Activated CD8-positive, alpha-beta T cell treated with anti-CD3 and anti-CD28 coated beads, Interleukin-2, amount 10 ng/mL, durations not matched to agents 7 days and 5 days (primary cell): ENCODE data around the gene MCM8. TPM values are rescaled to one million over a fixed set of nuclear protein-coding genes. Genes with fewer than 3 reads are reported as not detected.
A peak's percentile ranks its signal among the peaks of the same experiment; 100 is the strongest.

Experiments
- ATAC-seq: fragments of 150-1000 bp; cut with Tn5 transposase; one replicate; pipeline ENCODE4 v1.10.0; 2021; ENCODE audit warnings: moderate library complexity
- CTCF ChIA-PET: fragments of 350-600 bp; sonication (Branson Sonifier 250); formaldehyde crosslinking; loops from one replicate; lab custom pipeline; 2021; ENCODE audit warnings: antibody characterized with exemption; lab: Charles Lee
- POLR2A ChIA-PET: fragments of 350-600 bp; sonication (Branson Sonifier 250); formaldehyde crosslinking; loops from one replicate; lab custom pipeline; 2021; ENCODE audit warnings: antibody characterized with exemption; lab: Charles Lee
- DNase-seq: peaks from one replicate; pipeline ENCODE4 v3.0.0-alpha.2; 2020
- H3K27ac Mint-ChIP-seq: one replicate; pipeline ENCODE4 v1.8.0; 2021; ENCODE audit warnings: mild to moderate bottlenecking, mixed read lengths
- H3K27me3 Mint-ChIP-seq: one replicate; pipeline ENCODE4 v1.8.0; 2021; ENCODE audit warnings: low read depth, mixed read lengths
- H3K36me3 Mint-ChIP-seq: one replicate; pipeline ENCODE4 v1.8.0; 2021; ENCODE audit warnings: low read depth, mixed read lengths
- H3K4me1 Mint-ChIP-seq: one replicate; pipeline ENCODE4 v1.8.0; 2021; ENCODE audit warnings: low read depth, mixed read lengths
- H3K4me3 Mint-ChIP-seq: one replicate; pipeline ENCODE4 v1.8.0; 2021; ENCODE audit warnings: mild to moderate bottlenecking, mixed read lengths
- H3K9me3 Mint-ChIP-seq: one replicate; pipeline ENCODE4 v1.8.0; 2022; ENCODE audit warnings: mixed read lengths; ENCODE audit not compliant: insufficient read depth
- total RNA-seq, 2 experiments: library from RNA; stranded (reverse); gene quantifications; one replicate each; pipeline ENCODE4 v1.2.3, GENCODE V29; 2021

Gene MCM8
- total RNA-seq, 2 experiments from 2014 or later = 38.8 to 38.9 TPM

DNA sequence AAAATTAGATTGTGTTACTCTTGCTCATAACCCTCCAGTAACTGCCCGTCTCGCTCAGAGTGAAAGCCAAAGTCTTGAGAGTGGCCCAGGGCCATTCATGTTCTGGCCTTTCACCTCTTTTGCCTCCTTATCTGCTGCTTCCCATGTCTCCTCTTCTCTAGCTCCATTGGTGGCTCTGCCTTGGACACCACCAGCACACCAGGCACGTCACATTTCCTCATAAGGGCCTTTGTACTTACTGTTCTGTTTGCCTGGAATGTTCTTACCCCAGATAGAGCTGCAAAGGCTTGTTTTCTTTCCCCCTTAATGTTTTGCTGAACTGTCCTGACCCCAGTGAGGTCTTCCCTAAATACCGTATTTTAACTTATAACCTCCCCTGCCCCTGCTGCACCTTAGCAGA, 29.3 kb downstream of the MCM8 start:
- ChIA-PET POLR2A (interaction anchor here (1.3 to 1.5 kb wide), 2 partner anchors 19 to 29 kb away, joined by 3 to 4 read pairs; no protein-coding TSS in a partner anchor), CTCF (no interaction called here)
- Mint-ChIP-seq H3K4me1 (no peaks in the 10 kb centered on the region), H3K27ac (no peak overlapping the region), H3K36me3 (peaks cover 55% of the 10 kb centered on the region), H3K4me3 (no peak overlapping the region), H3K9me3 (no peaks in the 10 kb centered on the region), H3K27me3 (no peaks in the 10 kb centered on the region)
- DNase-seq (no peak), ATAC-seq (no peak)

DNA sequence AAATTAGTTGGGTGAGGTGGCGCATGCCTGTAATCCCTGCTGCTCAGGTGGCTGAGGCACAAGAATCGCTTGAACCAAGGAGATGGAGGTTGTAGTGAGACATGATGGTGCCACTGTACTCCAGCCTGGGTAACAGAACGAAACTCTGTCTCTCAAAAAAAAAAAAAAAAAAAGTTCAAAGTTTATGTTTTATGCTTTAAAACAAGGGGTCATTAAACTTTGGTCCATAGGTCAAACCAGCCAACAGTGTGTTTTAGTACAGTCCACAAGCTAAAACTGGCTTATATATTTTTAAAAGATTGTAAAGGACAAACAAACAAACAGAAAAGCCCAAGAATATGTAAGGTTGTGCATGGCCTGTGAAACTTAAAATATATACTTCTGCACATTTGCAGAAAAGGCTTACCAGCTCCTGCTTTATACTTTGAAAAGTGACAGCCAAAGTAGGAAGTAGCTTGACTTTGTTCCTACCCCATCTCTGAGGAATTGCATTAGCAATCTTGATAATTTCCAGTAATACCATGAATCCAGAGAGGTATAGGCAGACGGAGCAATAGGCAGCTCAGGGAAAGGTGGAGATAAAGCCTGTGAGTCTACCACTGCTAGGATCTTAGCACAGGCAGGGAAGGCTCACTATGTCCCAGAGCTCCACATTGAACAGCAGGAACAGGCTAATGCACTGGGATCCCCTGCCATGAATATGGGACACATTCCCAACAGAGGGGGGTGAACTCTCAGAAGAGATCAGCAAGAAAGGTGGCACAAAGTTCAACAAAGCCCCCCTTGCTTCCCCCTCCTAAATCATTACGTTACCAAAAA, 30.5 kb downstream of the MCM8 start:
- Mint-ChIP-seq H3K27ac (no peak overlapping the region), H3K36me3 (peaks cover 56% of the 10 kb centered on the region), H3K9me3 (no peaks in the 10 kb centered on the region), H3K27me3 (no peaks in the 10 kb centered on the region), H3K4me3 (no peak overlapping the region), H3K4me1 (no peaks in the 10 kb centered on the region)
- DNase-seq (no peak), ATAC-seq (no peak)
- POLR2A ChIA-PET = interaction anchor here (1.3 to 1.5 kb wide), 2 partner anchors 20 to 30 kb away, joined by 3 to 4 read pairs; no protein-coding TSS in a partner anchor
- CTCF ChIA-PET = interaction anchor here (1.0 kb wide), 1 partner anchor 11 kb away, joined by 4 read pairs; no protein-coding TSS in a partner anchor

GRCh38 chr20:5987383-5987782, 36.9 kb downstream of the MCM8 start:
- H3K4me1 Mint-ChIP-seq = no peaks in the 10 kb centered on the region
- H3K36me3 Mint-ChIP-seq = peaks cover 57% of the 10 kb centered on the region
- POLR2A ChIA-PET = interaction anchor here (0.5 kb wide), 1 partner anchor 9 kb away, joined by 3 read pairs; no protein-coding TSS in a partner anchor
- no peaks in the 10 kb centered on the region for H3K9me3 Mint-ChIP-seq
- H3K4me3 Mint-ChIP-seq = no peak overlapping the region
- H3K27ac Mint-ChIP-seq = no peak overlapping the region
- CTCF ChIA-PET = no interaction called here
- ATAC-seq = no peak
- no peak for DNase-seq
- no peaks in the 10 kb centered on the region for H3K27me3 Mint-ChIP-seq

DNA sequence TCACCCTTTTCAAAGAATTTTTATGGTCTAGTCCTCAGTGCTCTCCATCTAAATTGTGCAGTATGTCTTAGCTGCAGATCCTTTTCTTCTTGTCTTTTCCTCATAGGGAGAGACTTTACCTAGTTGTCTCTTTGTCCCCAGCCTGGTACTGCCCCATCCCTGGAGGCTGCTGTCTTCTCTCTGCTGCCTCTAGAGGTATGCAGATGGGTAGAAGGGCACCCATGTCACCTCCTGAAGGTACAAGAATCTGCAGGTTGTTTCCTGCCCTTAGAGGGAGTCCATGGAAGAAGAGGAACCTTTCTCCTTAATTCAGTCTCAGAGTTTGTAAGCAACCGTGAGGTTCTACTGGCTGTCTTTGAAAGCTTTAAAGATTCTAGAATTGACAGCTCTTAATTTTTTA, 39.1 kb downstream of the MCM8 start:
- Mint-ChIP-seq H3K4me1 (no peaks in the 10 kb centered on the region), H3K4me3 (no peak overlapping the region), H3K9me3 (no peaks in the 10 kb centered on the region), H3K36me3 (peaks cover 48% of the 10 kb centered on the region), H3K27ac (no peak overlapping the region), H3K27me3 (no peaks in the 10 kb centered on the region)
- CTCF ChIA-PET = interaction anchor here (0.6 to 1.5 kb wide), 2 partner anchors 25 to 44 kb away, joined by 3 to 4 read pairs; no protein-coding TSS in a partner anchor
- POLR2A ChIA-PET = interaction anchor here (0.6 kb wide), 1 partner anchor 17 kb away, joined by 3 read pairs; no protein-coding TSS in a partner anchor
- no peak for DNase-seq
- ATAC-seq = no peak

- ATAC-seq (no peak), DNase-seq (no peak)
- peak overlapping the region; percentile 46 for H3K27ac Mint-ChIP-seq
- H3K27me3 Mint-ChIP-seq = no peaks in the 10 kb centered on the region
- H3K9me3 Mint-ChIP-seq = no peaks in the 10 kb centered on the region
- H3K4me3 Mint-ChIP-seq = no peak overlapping the region
- H3K4me1 Mint-ChIP-seq = peaks cover 9% of the 10 kb centered on the region
- ChIA-PET POLR2A (no interaction called here), CTCF (interaction anchor here (1.5 kb wide), 1 partner anchor 26 kb away, joined by 4 read pairs; no protein-coding TSS in a partner anchor)
- peaks cover 52% of the 10 kb centered on the region for H3K36me3 Mint-ChIP-seq
Observed at GRCh38 chr20:5990946-5991345, 40.5 kb downstream of the MCM8 start.

GRCh38 chr20:5991623-5992441, 41.4 kb downstream of the MCM8 start:
- Mint-ChIP-seq H3K36me3 (peaks cover 50% of the 10 kb centered on the region), H3K4me1 (peaks cover 16% of the 10 kb centered on the region), H3K27me3 (no peaks in the 10 kb centered on the region), H3K27ac (no peak overlapping the region), H3K9me3 (no peaks in the 10 kb centered on the region), H3K4me3 (no peak overlapping the region)
- CTCF ChIA-PET = interaction anchor here (1.2 to 1.4 kb wide), 2 partner anchors 10 to 40 kb away, joined by 3 to 4 read pairs; no protein-coding TSS in a partner anchor
- POLR2A ChIA-PET = no interaction called here
- no peak for ATAC-seq
- DNase-seq = no peak

- CTCF ChIA-PET = interaction anchor here (0.6 to 1.8 kb wide), 6 partner anchors 32 to 468 kb away, joined by 3 to 4 read pairs (median 4); no protein-coding TSS in a partner anchor
- Mint-ChIP-seq H3K4me3 (peak overlapping the region; percentile 6), H3K27me3 (no peaks in the 10 kb centered on the region), H3K36me3 (peaks cover 41% of the 10 kb centered on the region), H3K27ac (peak overlapping the region; percentile 78), H3K9me3 (no peaks in the 10 kb centered on the region), H3K4me1 (peaks cover 41% of the 10 kb centered on the region)
- POLR2A ChIA-PET = interaction anchor here (0.6 to 1.8 kb wide), 3 partner anchors 11 to 46 kb away, joined by 3 to 4 read pairs (median 3); partner anchors contain the start of genes MCM8 and TRMT6
- ATAC-seq (peak; percentile 98), DNase-seq (peak; percentile 81)
Observed at GRCh38 chr20:5996765-5997164, 46.3 kb downstream of the MCM8 start.

GRCh38 chr20:5999783-6000182, 49.3 kb downstream of the MCM8 start:
- CTCF ChIA-PET = no interaction called here

GRCh38 chr20:6000871-6001270, 50.4 kb downstream of the MCM8 start:
- DNase-seq = no peak
- no peak for ATAC-seq
- peaks cover 37% of the 10 kb centered on the region for H3K4me1 Mint-ChIP-seq
- H3K9me3 Mint-ChIP-seq = no peaks in the 10 kb centered on the region
- CTCF ChIA-PET = interaction anchor here (0.7 to 1.0 kb wide), 3 partner anchors 77 to 443 kb away, joined by 3 to 6 read pairs (median 4); no protein-coding TSS in a partner anchor
- H3K27me3 Mint-ChIP-seq = no peaks in the 10 kb centered on the region
- no peak overlapping the region for H3K4me3 Mint-ChIP-seq
- POLR2A ChIA-PET = no interaction called here
- H3K27ac Mint-ChIP-seq = peak overlapping the region; percentile 42
- peaks cover 27% of the 10 kb centered on the region for H3K36me3 Mint-ChIP-seq

More at GRCh38 chr20:5999783-6000182, 49.3 kb downstream of the MCM8 start:
- no peak overlapping the region for H3K27ac Mint-ChIP-seq
- H3K36me3 Mint-ChIP-seq = peaks cover 37% of the 10 kb centered on the region
- peaks cover 43% of the 10 kb centered on the region for H3K4me1 Mint-ChIP-seq
- H3K9me3 Mint-ChIP-seq = no peaks in the 10 kb centered on the region
- POLR2A ChIA-PET = no interaction called here
- H3K4me3 Mint-ChIP-seq = no peak overlapping the region
- no peak for ATAC-seq
- H3K27me3 Mint-ChIP-seq = no peaks in the 10 kb centered on the region
- DNase-seq = no peak

DNA sequence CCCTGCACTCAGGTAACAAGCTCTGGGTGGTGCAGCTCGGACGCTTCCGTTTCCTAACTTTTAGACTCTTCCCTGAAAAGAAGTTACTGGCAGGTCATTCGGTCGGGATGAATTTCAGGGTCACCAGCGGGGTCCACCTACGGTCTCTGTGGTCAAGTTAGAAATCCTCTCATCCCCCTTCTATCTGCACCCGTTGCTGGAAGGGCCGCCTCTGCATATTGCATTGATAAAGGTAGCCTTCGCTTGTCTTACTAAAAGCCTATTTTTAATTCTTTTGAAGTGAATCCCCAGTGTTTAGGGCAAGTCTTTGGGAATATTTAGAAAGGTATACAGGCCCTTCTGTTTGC, 56.1 kb downstream of the MCM8 start:
- Mint-ChIP-seq H3K27me3 (no peaks in the 10 kb centered on the region), H3K27ac (peak overlapping the region; percentile 94), H3K9me3 (no peaks in the 10 kb centered on the region), H3K36me3 (peaks cover 20% of the 10 kb centered on the region), H3K4me3 (peak overlapping the region; percentile 96), H3K4me1 (peaks cover 24% of the 10 kb centered on the region)
- ChIA-PET POLR2A (no interaction called here), CTCF (interaction anchor here (0.8 to 1.3 kb wide), 2 partner anchors 24 to 72 kb away, joined by 3 read pairs; no protein-coding TSS in a partner anchor)
- ATAC-seq (no peak), DNase-seq (no peak)

DNA sequence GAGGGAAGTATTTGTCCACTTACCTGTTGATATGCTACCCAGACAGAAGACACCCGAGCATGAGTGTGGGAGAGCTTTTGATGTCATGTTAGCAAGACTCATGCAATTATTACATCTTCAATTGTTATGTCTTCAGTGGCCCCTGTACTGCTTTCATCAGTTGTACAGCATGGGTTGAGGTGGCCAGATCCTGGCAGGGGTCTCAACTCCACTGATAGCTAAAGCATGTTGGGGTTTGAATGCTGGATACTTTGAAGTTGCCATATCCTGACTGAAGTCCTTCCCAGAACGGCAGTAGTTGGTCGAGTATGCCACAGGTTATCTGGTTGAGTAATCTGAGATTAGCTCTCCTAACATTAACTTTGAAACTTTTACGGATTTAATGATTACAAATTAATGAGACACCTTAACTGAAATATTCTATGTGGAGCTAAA, 56.7 kb downstream of the MCM8 start:
- ChIA-PET POLR2A (no interaction called here), CTCF (interaction anchor here (0.8 to 1.3 kb wide), 3 partner anchors 23 to 477 kb away, joined by 3 read pairs; no protein-coding TSS in a partner anchor)
- Mint-ChIP-seq H3K4me1 (peaks cover 24% of the 10 kb centered on the region), H3K27ac (peak overlapping the region; percentile 3), H3K9me3 (no peaks in the 10 kb centered on the region), H3K27me3 (no peaks in the 10 kb centered on the region), H3K36me3 (peaks cover 24% of the 10 kb centered on the region), H3K4me3 (peak overlapping the region; percentile 96)
- ATAC-seq = no peak
- no peak for DNase-seq
